ENCODE measurements around the gene KANK3. TPM values are rescaled to one million over a fixed set of nuclear protein-coding genes. Genes with fewer than 3 reads are reported as not detected.

KANK3 gene
- total and polyA plus RNA-seq, 9 of the 15 experiments (the other 6 are each of a cell fraction or from before 2014, with no cell fraction given), result 0.03 to 0.40 (median 0.08) TPM; not detected in 6

DNA sequence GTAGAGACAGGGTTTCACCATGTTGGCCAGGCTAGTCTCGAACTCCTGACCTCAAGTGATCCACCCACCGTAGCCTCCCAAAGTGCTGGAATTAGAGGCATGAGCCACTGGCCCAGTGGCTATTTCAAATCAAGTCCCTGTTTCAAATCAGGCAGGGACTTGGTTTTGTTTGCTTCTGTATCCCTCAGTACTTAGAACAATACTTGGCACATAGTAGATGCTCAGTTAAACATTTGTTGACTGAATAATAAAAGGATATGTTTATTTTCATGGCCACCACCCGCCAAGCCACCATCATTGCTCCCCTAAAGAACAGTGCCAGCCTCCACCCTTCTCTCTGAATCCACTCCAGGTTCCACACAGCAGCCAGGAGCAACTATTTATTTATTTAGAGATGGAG, 17.6 kb downstream of the KANK3 start:
- no peaks in the 10 kb centered on the region for H3K9me1 ChIP-seq (ENCODE audit: control insufficient read depth, insufficient read depth, low read length)
- peaks cover 36% of the 10 kb centered on the region for H3K79me2 ChIP-seq (ENCODE audit: control insufficient read depth, insufficient read depth, low read length)
- H3K27me3 ChIP-seq (ENCODE audit: control insufficient read depth in 2 of 2, insufficient read depth in 2 of 2, low read length in 2 of 2), result no peaks in the 10 kb centered on the region
- H3K4me2 ChIP-seq (ENCODE audit: insufficient read depth, low read length), result no peak overlapping the region
- H3K9me3 ChIP-seq (replicated peaks; ENCODE audit: control insufficient read depth, insufficient read depth, low read depth, low read length), result no peaks in the 10 kb centered on the region
- in situ Hi-C loops (cut with MboI) (no loop called here), intact Hi-C loops (cut with micrococcal nuclease) (loop anchor here (10.0 kb wide), 1 partner anchor 61 kb away; no protein-coding TSS in a partner anchor)
- 61% methylated on average over 3 of the region's 3 CpGs for WGBS (ENCODE audit: insufficient coverage, low coverage, missing lambda C conversion rate)
- CTCF ChIA-PET (ENCODE audit: low intra/inter-chr PET ratio), result interaction anchor here (0.6 kb wide), 1 partner anchor 26 kb away, joined by 5 read pairs; no protein-coding TSS in a partner anchor
- no peak overlapping the region for H2AFZ ChIP-seq (ENCODE audit: low read depth, low read length)
- H3K36me3 ChIP-seq (ENCODE audit: control insufficient read depth, insufficient read depth, low read length), result peaks cover 35% of the 10 kb centered on the region
- H3K4me3 ChIP-seq, result no peak overlapping the region
- H3K4me1 ChIP-seq (replicated peaks in 1 of 2; ENCODE audit: control insufficient read depth in 2 of 2, insufficient read depth in 2 of 2, low read length in 2 of 2), result peaks cover 17 to 22% of the 10 kb centered on the region in 2 experiments
- FAIRE-seq, result no peak
- BruUV-seq (replicated peaks), result no TSS peak
- no peak overlapping the region for H3K27ac ChIP-seq (ENCODE audit: extremely low read depth, low read depth, low read length)
- TF ChIP-seq SMARCA5 (IDR thresholded peaks at IDR 0.05), result peak; percentile 81
- TF ChIP-seq, protein P1, sequence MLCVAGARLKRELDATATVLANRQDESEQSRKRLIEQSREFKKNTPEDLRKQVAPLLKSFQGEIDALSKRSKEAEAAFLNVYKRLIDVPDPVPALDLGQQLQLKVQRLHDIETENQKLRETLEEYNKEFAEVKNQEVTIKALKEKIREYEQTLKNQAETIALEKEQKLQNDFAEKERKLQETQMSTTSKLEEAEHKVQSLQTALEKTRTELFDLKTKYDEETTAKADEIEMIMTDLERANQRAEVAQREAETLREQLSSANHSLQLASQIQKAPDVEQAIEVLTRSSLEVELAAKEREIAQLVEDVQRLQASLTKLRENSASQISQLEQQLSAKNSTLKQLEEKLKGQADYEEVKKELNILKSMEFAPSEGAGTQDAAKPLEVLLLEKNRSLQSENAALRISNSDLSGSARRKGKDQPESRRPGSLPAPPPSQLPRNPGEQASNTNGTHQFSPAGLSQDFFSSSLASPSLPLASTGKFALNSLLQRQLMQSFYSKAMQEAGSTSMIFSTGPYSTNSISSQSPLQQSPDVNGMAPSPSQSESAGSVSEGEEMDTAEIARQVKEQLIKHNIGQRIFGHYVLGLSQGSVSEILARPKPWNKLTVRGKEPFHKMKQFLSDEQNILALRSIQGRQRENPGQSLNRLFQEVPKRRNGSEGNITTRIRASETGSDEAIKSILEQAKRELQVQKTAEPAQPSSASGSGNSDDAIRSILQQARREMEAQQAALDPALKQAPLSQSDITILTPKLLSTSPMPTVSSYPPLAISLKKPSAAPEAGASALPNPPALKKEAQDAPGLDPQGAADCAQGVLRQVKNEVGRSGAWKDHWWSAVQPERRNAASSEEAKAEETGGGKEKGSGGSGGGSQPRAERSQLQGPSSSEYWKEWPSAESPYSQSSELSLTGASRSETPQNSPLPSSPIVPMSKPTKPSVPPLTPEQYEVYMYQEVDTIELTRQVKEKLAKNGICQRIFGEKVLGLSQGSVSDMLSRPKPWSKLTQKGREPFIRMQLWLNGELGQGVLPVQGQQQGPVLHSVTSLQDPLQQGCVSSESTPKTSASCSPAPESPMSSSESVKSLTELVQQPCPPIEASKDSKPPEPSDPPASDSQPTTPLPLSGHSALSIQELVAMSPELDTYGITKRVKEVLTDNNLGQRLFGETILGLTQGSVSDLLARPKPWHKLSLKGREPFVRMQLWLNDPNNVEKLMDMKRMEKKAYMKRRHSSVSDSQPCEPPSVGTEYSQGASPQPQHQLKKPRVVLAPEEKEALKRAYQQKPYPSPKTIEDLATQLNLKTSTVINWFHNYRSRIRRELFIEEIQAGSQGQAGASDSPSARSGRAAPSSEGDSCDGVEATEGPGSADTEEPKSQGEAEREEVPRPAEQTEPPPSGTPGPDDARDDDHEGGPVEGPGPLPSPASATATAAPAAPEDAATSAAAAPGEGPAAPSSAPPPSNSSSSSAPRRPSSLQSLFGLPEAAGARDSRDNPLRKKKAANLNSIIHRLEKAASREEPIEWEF (CRISPR knock-in tag; IDR thresholded peaks at IDR 0.05), result no peak
- peak; percentile 90 for TF ChIP-seq BCOR (IDR thresholded peaks at IDR 0.05)
- 0 out of 4 replicates have a peak, but pooled peaks of 1 of the 2 experiments have one; percentile 9 for TF ChIP-seq RCOR1 (IDR thresholded peaks at IDR 0.05; ENCODE audit: borderline replicate concordance in 1 of 2, low read depth in 2 of 2, low read length in 2 of 2)
- peak; percentile 84 for TF ChIP-seq RBM25 (IDR thresholded peaks at IDR 0.05; ENCODE audit: low read depth, low read length, severe bottlenecking)
- no peak for TF ChIP-seq GABPA (tag; conservative IDR thresholded peaks at IDR 0.05; ENCODE audit: low read depth)
- TF ChIP-seq HDAC2 (IDR thresholded peaks at IDR 0.05), result 0 out of 2 replicates have a peak, but pooled peaks have one; percentile 19
- TF ChIP-seq ADNP (tag; IDR thresholded peaks at IDR 0.05), result 0 out of 2 replicates have a peak, but pooled peaks have one; percentile 53
- TF ChIP-seq KDM1A (IDR thresholded peaks at IDR 0.05), result peak; percentile 35 to 67; a peak in 3 of 4 replicates
- peak; percentile 100 for TF ChIP-seq ZNF3 (CRISPR knock-in tag; IDR thresholded peaks at IDR 0.05)
- no peak for ATAC-seq
- no peak overlapping the region for H3K9ac ChIP-seq (ENCODE audit: insufficient read depth in 1 of 2, low read depth in 2 of 2, low read length in 2 of 2)
- H4K20me1 ChIP-seq (replicated peaks; ENCODE audit: control insufficient read depth, insufficient read depth, low read length), result peaks cover 26% of the 10 kb centered on the region; the same call in 1 of the 2 replicates
- POLR2A ChIA-PET, result interaction anchor here (0.6 to 0.9 kb wide), 3 partner anchors 19 to 209 kb away, joined by 3 read pairs; no protein-coding TSS in a partner anchor
- DNase-seq (ENCODE audit: extremely low read depth in 1 of 4, low spot score in 3 of 4), result no peak

Measured in K562 (cell line).